Rectal smooth muscle tissue (tissue), 1 donor: ENCODE results near the gene EPHA1.
"Not testable (repeated sequence)": the region's sequence is repeated elsewhere in the genome, so short reads cannot be mapped to it uniquely, and the experiment has no call there.

Experiments used
- H3K27ac ChIP-seq: one replicate; pipeline ENCODE4 v1.7.0; 2013; ENCODE audit warnings: low read depth, low read length, inconsistent platforms
- H3K27me3 ChIP-seq: one replicate; pipeline ENCODE4 v1.7.0; 2013; ENCODE audit warnings: low read length; ENCODE audit not compliant: control insufficient read depth, insufficient read depth
- H3K36me3 ChIP-seq: one replicate; pipeline ENCODE4 v1.7.0; 2013; ENCODE audit warnings: low read length; ENCODE audit not compliant: control insufficient read depth, insufficient read depth
- H3K4me1 ChIP-seq: one replicate; pipeline ENCODE4 v1.7.0; 2013; ENCODE audit warnings: low read length; ENCODE audit not compliant: control insufficient read depth, insufficient read depth
- H3K4me3 ChIP-seq: one replicate; pipeline ENCODE4 v1.7.0; 2013; ENCODE audit warnings: low read length
- H3K9ac ChIP-seq: one replicate; pipeline ENCODE4 v1.7.0; 2013; ENCODE audit warnings: low read length

EPHA1 gene

DNA sequence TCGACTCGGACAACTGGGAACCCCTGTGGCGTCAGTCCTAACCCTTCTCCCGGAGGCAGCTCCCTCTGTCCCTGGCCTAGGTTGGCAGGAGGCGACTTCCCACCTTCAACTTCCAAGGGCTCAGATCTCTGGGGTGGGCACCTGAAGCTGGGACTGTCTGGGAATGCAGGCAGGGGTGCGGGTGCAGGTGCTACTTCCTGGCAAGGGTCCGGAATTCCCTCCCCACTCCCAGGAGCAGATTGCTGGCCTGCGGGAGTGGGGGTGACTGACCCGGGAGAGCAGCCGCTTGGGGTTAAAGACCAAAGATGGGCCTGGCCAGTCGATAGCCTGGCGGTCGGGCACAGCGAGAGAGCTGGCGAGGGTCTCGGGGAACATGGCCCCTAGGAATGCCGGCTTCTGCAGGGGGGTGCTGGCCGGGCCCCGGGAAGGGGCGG, 387 bp downstream of the EPHA1 start:
- H3K27me3 ChIP-seq, result no peaks in the 10 kb centered on the region
- H3K36me3 ChIP-seq, result no peaks in the 10 kb centered on the region
- peaks cover 16% of the 10 kb centered on the region for H3K4me1 ChIP-seq
- peak overlapping the region; percentile 58 for H3K4me3 ChIP-seq
- no peak overlapping the region for H3K9ac ChIP-seq
- no peak overlapping the region for H3K27ac ChIP-seq

DNA sequence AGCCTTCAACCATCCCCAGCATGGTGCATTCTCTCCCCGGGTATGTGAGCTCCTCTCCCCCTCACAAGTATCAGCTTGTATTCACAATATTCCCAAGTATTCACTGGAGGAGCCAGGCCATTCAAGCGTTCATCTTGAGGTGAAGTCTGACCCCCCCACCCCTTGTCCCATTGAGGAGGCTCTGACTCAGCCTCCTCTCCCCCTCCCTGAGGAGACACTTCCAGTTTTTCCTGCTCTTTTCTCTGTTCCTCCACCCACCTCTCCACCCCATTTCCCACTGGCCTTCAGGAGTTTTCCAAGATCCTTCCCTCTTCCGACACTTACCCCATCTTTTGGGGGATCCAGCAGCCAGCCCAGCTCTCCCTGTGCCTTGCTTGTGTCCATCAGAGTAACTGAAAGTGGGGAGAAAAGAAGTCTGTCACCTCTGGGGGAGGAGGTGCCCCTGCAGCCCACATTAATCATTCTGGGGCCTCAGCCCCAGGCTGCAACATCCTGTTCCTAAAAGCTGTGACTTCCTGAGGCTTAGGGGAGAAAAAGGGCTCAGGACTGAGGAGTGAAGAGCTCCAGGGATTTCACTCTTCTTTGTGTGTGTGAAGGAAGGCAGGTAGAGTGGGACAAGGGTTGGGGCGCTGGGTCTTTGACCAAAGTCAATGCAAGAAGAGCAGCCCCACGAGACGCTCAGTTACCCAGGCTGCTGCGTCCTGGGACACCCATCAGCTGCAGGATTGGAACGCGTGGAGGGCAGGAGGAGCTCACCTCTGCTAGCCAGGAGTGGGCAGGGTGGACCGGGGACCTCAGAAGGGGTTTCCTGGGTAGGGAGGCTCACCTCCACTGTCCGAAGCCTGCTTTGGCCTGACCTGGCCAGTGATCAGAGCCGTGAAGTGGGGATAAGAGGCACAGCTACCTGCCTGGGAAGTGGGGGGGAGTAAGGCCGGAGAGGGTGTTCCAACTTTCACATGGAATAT, 1.1 kb downstream of the EPHA1 start:
- Histone ChIP-seq H3K27ac (no peak overlapping the region), H3K27me3 (no peaks in the 10 kb centered on the region), H3K4me1 (peaks cover 16% of the 10 kb centered on the region), H3K4me3 (peak overlapping the region; percentile 58), H3K9ac (no peak overlapping the region), H3K36me3 (no peaks in the 10 kb centered on the region)

DNA sequence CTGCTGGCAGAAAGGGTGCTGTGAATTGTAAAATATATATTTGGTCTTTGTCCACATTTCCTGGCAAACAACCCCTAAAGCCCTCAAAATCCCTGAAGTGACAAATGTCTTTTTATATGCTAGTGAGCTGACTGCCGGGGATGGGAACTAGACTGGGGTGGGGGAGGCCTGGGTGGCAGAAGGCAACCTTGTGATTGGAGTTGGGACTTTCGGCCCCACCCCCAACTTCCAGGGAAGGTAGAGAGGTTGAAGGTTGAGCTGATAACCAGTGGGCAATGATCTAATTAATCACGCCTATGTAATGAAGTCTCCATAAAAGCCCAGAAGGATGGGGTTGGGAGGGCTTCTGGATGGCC, 2.7 kb downstream of the EPHA1 start:
- no peak overlapping the region for H3K27ac ChIP-seq
- no peaks in the 10 kb centered on the region for H3K27me3 ChIP-seq
- H3K4me1 ChIP-seq, result peaks cover 10% of the 10 kb centered on the region
- H3K9ac ChIP-seq, result no peak overlapping the region
- H3K4me3 ChIP-seq, result no peak overlapping the region
- no peaks in the 10 kb centered on the region for H3K36me3 ChIP-seq

DNA sequence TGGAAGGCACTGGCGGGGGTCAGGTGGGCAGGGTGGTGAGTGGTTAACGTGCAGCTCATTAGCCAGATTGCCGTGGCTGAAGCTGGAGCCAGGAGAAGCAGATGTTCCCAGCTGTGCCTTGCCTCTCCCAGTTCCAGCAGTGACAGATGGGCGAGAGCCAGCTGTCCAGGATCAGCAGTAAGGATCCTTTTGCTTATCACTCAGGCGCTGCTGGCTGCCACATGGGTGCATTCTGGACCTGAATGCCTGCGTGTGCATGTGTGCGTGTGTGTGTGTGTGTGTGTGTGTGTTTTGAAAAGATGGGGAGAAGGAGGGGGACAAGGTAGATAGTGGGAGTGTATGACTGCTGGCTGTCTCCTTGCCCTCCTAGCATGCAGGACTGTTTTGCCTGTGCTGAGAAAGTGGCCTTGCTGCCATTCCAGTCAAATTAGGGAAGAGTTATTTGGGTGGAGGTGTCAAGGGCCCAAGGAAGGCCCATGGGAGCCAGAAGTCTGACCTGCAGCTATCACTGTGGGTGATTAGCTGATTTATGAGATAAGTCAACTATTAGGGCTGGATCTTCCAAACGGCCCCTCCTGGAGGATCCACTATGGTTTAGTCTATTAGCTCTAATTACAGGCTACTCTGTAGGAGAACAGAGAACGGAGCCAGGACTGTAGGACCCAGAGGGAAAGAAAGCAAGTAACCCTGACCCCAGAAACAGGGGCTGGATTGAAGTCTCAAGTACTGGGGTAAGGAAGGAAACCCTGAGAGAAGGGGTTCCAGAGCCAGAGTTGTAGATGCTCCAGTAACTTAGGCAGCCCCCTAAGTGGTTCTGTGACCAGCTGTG, 3.3 kb downstream of the EPHA1 start:
- H3K4me3 ChIP-seq, result no peak overlapping the region
- H3K9ac ChIP-seq, result no peak overlapping the region
- H3K27me3 ChIP-seq, result no peaks in the 10 kb centered on the region
- H3K27ac ChIP-seq, result no peak overlapping the region
- H3K4me1 ChIP-seq, result peaks cover 7% of the 10 kb centered on the region
- no peaks in the 10 kb centered on the region for H3K36me3 ChIP-seq

DNA sequence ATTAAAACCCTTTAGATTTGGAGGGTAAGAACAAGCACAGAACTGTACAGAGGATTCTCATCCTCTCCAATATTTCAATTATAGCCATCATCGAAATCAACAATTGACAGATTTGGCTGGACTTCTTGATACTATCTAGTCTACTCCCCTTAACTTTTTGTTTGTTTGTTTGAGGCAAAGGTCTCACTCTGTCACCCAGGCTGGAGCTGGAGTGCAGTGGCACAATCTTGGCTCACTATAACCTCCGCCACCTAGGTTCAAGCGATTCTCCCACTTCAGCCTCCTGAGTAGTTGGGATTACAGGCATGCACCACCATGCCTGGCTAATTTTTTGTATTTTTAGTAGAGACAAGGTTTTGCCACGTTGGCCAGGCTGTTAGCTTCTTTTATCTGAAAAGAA, 6.4 kb downstream of the EPHA1 start:
- H3K36me3 ChIP-seq, H3K27me3 ChIP-seq, H3K4me1 ChIP-seq, H3K4me3 ChIP-seq, H3K9ac ChIP-seq, H3K27ac ChIP-seq: not testable (repeated sequence)

DNA sequence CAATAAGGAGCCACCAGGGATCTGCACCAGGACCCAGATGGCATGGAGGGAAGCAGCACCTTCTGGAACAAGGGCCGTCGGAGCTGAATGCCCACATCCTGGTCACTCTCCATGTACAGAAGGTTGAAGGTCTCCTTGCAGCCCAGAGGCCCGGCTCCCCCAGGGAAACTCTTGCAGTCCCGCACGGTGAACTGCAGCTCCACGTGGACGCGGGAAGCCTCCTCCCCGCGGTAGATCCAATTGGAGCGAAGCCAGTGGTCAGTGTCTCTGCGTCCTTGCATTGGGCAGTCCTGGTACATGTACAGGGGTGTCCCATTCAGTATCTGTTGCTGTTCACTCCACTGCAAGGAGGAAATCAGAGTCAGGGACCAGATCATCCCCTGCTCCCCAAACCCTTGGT, 7.4 kb downstream of the EPHA1 start:
- Histone ChIP-seq H3K36me3 (no peaks in the 10 kb centered on the region), H3K4me1 (no peaks in the 10 kb centered on the region), H3K4me3 (no peak overlapping the region), H3K9ac (no peak overlapping the region), H3K27me3 (no peaks in the 10 kb centered on the region), H3K27ac (no peak overlapping the region)

DNA sequence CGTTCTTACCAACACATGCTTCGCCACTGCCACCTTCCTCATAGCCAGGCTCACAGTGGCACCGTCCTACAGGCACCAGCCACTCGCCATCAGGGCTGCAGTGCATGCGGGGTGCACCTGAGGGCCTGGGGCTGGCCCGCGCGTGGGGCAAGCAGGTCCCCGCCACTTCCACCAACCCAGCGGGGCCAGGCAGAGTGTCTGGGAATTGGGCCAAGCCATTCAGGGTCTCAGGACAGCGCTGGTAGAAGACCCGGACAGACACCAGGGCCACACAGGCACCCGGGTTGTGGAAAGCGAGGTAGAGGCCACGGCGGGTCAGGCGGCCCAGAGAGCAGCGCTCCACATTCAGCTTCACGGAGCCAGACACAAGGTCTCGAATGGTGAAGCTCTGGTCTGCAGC, 9.0 kb downstream of the EPHA1 start:
- Histone ChIP-seq H3K9ac (no peak overlapping the region), H3K4me3 (no peak overlapping the region), H3K27me3 (no peaks in the 10 kb centered on the region), H3K36me3 (no peaks in the 10 kb centered on the region), H3K27ac (no peak overlapping the region), H3K4me1 (no peaks in the 10 kb centered on the region)

DNA sequence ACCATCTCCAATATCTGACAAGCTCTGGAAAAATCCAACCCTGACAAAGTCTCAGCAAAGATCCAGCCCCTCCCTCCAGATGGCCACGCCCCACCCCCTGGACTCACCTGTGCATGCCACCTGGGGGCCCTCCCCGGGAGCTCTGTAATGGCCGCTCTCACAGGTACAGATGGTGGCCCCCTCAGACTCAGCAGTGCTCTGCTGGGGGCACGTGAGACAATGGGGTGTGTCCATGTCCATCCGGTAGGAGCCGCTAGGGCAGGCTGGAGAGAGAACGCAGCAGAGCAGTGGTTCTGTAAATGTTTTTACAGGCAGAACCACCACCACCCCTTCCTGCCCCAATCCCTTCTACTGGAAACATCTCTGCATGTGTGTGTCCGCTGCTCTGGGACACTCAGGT, 9.5 kb downstream of the EPHA1 start:
- H3K36me3 ChIP-seq, result no peaks in the 10 kb centered on the region
- H3K4me1 ChIP-seq, result no peaks in the 10 kb centered on the region
- no peak overlapping the region for H3K4me3 ChIP-seq
- H3K27ac ChIP-seq, result no peak overlapping the region
- no peaks in the 10 kb centered on the region for H3K27me3 ChIP-seq
- H3K9ac ChIP-seq, result no peak overlapping the region

DNA sequence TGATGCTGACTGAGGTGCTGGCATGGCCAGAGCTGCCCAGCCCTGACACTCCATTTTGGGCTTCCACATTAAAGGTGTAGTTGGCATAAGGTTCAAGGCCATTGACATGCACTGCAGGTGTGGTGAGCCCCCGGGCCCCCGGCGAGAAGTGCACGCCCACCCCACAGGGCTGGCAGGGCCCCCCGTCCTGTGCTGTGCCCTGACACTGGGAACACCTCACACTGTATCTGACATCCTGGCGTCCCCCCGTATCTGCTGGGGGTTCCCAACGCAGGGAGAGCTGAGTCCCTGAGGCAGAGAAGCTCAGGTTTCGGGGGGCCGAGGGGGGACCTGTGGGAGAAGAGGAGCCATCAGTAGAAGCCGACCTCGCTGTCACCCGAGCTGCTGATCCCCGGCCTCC, 10.0 kb downstream of the EPHA1 start:
- H3K27me3 ChIP-seq, result no peaks in the 10 kb centered on the region
- H3K27ac ChIP-seq, result no peak overlapping the region
- H3K9ac ChIP-seq, result no peak overlapping the region
- H3K4me1 ChIP-seq, result no peaks in the 10 kb centered on the region
- H3K36me3 ChIP-seq, result no peaks in the 10 kb centered on the region
- no peak overlapping the region for H3K4me3 ChIP-seq

DNA sequence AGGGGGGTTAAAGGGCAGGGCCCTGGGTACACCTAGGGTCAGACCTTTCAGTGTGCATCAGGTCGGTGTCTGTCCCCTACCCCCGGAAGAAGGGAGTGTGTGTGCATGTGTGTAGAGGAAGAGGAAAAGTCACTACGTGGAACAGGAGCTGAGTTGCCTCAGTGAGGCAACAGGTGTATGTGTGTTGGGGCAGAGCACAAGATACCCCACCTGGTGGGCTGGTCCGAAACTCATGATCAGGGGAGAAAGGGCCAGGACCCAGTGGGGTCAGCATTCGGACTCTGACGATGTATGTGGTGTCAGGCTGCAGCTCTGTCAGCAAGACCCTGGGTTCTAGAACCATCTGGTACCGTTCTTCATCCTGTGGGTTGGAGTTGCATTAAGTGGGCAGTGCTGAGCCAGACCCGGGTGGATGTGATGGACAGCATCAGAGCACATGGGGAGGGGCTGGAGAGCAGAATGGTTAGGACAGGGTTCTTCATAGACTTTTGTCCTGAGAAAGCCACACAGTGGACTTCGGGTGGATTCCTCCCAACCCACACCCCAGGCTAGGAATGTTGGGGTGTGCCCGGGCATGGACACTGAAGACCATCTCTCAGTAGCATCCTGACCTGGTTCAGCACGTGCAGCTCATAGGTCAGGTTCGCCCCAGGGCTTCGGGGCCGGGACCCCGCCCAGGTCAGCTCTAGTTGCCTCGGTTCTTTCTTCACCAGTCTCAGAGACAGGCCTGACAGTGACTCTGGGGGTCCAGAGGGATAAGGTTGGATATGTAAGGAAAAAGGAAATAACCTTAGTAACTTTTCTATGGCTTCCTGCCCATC, 10.7 kb downstream of the EPHA1 start:
- Histone ChIP-seq H3K36me3 (no peaks in the 10 kb centered on the region), H3K9ac (no peak overlapping the region), H3K4me1 (no peaks in the 10 kb centered on the region), H3K27ac (no peak overlapping the region), H3K27me3 (no peaks in the 10 kb centered on the region), H3K4me3 (no peak overlapping the region)

DNA sequence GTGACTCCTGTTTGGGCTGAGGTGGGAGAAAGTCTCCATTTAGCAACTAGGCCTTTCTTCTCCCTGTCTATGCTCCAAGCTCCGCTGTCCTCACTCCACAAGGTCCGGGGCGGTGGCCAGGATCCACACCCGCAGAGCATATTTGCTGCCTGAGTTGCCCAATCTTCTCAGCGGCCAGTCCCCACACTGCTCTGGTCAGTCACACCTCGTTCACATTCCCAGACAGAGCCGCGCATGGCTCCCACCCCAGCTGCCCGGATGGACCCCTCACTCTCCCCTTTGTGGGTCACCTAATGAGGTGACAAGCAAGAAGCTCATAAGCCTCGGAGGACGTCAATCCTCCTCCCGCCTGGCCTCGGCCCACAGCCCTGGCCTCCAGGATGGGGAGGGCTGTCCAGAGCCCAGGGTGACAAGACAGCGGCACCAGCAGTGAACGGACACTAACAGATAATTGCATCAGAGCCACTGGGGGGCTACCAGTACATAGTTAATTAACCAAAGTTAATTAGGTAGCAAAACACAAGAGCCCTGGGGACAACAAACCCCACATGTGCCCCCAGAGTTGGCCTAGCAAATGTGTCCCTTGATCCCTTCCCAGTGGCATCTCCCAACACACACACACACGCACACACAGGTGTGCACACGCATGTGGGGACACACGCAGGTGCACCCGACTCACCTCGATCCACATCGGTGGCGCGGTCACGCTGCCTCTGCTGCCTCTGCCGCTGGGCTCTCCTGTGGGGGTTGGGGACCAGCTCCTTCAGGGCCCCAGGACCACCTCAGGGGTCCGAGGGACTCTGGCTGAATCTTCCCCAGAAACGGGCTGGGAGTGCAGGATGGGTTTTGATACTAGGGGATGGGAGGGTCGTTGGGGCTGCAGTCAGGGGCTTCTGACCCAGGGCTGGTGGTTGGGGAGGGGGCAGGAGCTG, 11.8 kb downstream of the EPHA1 start:
- H3K4me1 ChIP-seq, result peaks cover 3% of the 10 kb centered on the region
- no peak overlapping the region for H3K4me3 ChIP-seq
- no peak overlapping the region for H3K27ac ChIP-seq
- H3K36me3 ChIP-seq, result no peaks in the 10 kb centered on the region
- no peak overlapping the region for H3K9ac ChIP-seq
- H3K27me3 ChIP-seq, result no peaks in the 10 kb centered on the region
